NB4 (cell line): ENCODE data around the gene EXOC5.

Source experiments
- DNase-seq: peaks from one replicate; pipeline ENCODE4 v3.0.0; 2010; ENCODE audit warnings: low read depth
- H3K4me3 ChIP-seq: one replicate; pipeline ENCODE4 v1.5.1; 2011; ENCODE audit warnings: mild to moderate bottlenecking, low read depth, low read length, moderate library complexity
- CTCF ChIP-seq: IDR thresholded peaks from one replicate; pipeline ENCODE4 v1.5.1; 2012; ENCODE audit warnings: low read depth, low read length
- MYC ChIP-seq: IDR thresholded peaks from 2 replicates; pipeline ENCODE4 v1.6.1; 2011; ENCODE audit warnings: low read depth, low read length
- POLR2A ChIP-seq: IDR thresholded peaks from 2 replicates; pipeline ENCODE4 v1.6.1; 2011; ENCODE audit warnings: mild to moderate bottlenecking; ENCODE audit not compliant: insufficient read length; ENCODE audit errors: extremely low read depth
- TF ChIP-seq, protein P1 (sequence below): IDR thresholded peaks from 2 replicates; pipeline ENCODE4 v1.6.1; 2011; ENCODE audit warnings: low read depth, low read length

The EXOC5 gene, protein sequence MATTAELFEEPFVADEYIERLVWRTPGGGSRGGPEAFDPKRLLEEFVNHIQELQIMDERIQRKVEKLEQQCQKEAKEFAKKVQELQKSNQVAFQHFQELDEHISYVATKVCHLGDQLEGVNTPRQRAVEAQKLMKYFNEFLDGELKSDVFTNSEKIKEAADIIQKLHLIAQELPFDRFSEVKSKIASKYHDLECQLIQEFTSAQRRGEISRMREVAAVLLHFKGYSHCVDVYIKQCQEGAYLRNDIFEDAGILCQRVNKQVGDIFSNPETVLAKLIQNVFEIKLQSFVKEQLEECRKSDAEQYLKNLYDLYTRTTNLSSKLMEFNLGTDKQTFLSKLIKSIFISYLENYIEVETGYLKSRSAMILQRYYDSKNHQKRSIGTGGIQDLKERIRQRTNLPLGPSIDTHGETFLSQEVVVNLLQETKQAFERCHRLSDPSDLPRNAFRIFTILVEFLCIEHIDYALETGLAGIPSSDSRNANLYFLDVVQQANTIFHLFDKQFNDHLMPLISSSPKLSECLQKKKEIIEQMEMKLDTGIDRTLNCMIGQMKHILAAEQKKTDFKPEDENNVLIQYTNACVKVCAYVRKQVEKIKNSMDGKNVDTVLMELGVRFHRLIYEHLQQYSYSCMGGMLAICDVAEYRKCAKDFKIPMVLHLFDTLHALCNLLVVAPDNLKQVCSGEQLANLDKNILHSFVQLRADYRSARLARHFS

DNA sequence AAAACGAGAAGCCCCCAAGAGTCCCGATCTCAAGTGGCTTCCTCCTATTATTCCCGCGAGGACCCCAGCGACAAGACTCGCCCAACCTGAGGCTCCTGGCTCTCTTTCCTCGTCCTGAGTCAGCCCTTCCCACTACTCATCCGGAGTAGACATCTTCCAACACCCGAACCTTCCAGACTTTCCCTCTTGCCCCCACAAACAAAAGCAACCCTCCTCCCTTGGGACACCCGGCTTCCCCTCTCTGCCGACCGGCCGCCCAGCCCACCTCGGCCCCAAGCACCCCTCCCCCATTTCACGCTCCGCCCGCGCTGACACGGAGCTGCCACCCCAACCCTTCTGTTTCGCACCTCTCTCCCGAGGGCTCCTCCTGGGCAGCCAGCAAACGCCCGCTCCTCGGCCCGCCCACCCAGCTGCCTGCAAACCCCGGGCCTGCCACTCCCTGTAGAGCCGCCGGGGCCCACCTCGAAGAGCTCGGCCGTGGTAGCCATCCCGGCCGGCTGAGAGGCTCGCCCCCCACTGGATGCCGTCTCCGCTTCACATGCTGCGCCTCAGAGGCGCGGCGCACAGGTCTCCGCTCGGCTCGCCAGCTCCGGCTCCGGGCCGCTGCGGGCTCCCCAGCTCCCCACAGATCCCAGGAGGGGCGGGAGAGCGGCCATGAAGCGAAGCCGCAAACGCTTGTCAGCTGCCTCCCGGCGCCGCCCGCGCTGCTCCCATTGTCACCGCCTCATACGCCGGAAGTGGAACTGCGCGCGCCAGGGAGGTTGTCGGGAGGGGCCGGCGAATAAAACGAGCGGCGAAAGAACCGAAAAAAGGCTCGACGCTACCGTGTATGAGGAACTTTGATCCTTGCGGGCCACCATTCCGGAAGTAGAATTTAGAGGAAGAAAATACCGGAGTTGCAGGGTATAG lies at the start of gene EXOC5, which contains the start of gene AP5M1:
TSS of gene EXOC5 (minus strand) at position 745 of the 909 bp plus-strand sequence. CDS start at position 488, 257 bp downstream.
TSS of gene AP5M1 (plus strand) at position 811 of the 909 bp plus-strand sequence. CDS start 344 bp downstream, outside the sequence.
- H3K4me3 ChIP-seq: peak within 1 kb of the TSS; percentile 100
- TF ChIP-seq MYC: no peak
- TF ChIP-seq CTCF: no peak
- TF ChIP-seq POLR2A: peak; percentile 55
- peak; percentile 96 for DNase-seq

GRCh38 chr14:57317248-57317833 lies 48.6 kb upstream of the EXOC5 start:
- DNase-seq: peak; percentile 77
- no peak overlapping the region for H3K4me3 ChIP-seq
- TF ChIP-seq POLR2A: no peak
- peak; percentile 68 for TF ChIP-seq CTCF

GRCh38 chr14:57314396-57315089 lies 45.8 kb upstream of the EXOC5 start:
- no peak for DNase-seq
- TF ChIP-seq, protein P1, sequence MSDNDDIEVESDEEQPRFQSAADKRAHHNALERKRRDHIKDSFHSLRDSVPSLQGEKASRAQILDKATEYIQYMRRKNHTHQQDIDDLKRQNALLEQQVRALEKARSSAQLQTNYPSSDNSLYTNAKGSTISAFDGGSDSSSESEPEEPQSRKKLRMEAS: no peak
- no peak overlapping the region for H3K4me3 ChIP-seq

GRCh38 chr14:57302883-57303282 lies 34.2 kb upstream of the EXOC5 start:
- H3K4me3 ChIP-seq: no peak overlapping the region
- no peak for TF ChIP-seq POLR2A
- TF ChIP-seq, protein P1: no peak
- no peak for TF ChIP-seq CTCF
- no peak for TF ChIP-seq MYC
- no peak for DNase-seq

DNA sequence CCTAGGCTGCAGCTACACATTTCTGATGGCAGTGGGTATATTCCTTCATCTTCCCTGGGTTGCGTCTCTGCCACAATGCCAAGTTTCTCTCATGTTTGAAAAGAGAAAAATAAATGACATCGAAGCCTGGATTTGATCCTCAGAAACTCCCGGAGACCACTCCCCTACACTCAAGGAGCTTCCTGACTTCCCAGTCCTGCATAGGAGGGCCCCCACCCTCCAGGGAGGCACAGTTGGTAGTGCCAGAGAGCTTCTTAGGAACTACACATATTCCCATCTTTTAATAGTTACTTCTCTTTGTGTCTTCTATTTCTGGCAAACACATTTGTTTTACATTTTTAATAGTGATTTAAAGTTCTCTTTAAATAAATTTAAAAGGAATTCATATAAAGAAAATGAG lies 30.8 kb upstream of the EXOC5 start:
- TF ChIP-seq CTCF (no peak), MYC (no peak), POLR2A (no peak)
- TF ChIP-seq, protein P1: no peak
- DNase-seq: no peak
- no peak overlapping the region for H3K4me3 ChIP-seq
